ENCODE measurements around the gene ST13. TPM values are rescaled to one million over a fixed set of nuclear protein-coding genes. Genes with fewer than 3 reads are reported as not detected.
"Not testable (repeated sequence)": the region's sequence is repeated elsewhere in the genome, so short reads cannot be mapped to it uniquely, and the experiment has no call there.

Gene ST13
- total RNA-seq, 2 donors from 2014 or later, result 193 to 238 TPM

GRCh38 chr22:40799008-40799407, 57.4 kb downstream of the ST13 start:
- H3K36me3 ChIP-seq, result no peaks in the 10 kb centered on the region
- DNase-seq, result no peak

DNA sequence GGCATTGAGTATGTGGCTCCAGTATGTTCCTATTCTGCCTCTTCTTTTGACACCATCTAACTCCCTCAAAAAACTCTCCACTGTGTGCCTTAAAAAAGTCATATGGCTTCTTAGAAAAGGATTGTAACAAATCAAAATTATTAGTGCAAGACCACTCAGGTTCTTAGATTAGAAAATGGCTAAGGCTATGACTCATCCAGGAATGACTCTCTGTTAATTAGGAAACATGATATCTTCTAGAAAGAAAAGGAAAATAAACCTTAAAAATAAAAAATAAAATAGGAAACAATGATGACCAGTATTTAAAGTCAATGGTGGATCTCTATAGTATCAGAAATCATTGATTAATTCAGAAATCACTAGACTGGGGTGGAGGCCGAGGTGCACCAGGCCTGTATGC, 59.0 kb downstream of the ST13 start:
- no peak overlapping the region for H3K9ac ChIP-seq (ENCODE audit: low read depth in 2 of 2, low read length in 2 of 2)
- no peak overlapping the region for H3K4me3 ChIP-seq
- H3K36me3 ChIP-seq, result no peaks in the 10 kb centered on the region
- intact Hi-C loops (cut with DNase I), result no loop called here
- no peak for TF ChIP-seq CTCF (IDR thresholded peaks at IDR 0.05)
- no peaks in the 10 kb centered on the region for H3K9me3 ChIP-seq
- no peak overlapping the region for H3K27ac ChIP-seq
- no peaks in the 10 kb centered on the region for H3K4me1 ChIP-seq
- no peak for DNase-seq
- no peaks in the 10 kb centered on the region for H3K27me3 ChIP-seq

More at GRCh38 chr22:40799008-40799407, 57.4 kb downstream of the ST13 start:
- TF ChIP-seq CTCF (IDR thresholded peaks at IDR 0.05), result no peak
- Histone ChIP-seq H3K27ac (no peak overlapping the region), H3K9me3 (no peaks in the 10 kb centered on the region), H3K4me3 (no peak overlapping the region), H3K4me1 (no peaks in the 10 kb centered on the region), H3K9ac (ENCODE audit: low read depth in 2 of 2, low read length in 2 of 2) (no peak overlapping the region), H3K27me3 (no peaks in the 10 kb centered on the region)
- intact Hi-C loops (cut with DNase I), result no loop called here

DNA sequence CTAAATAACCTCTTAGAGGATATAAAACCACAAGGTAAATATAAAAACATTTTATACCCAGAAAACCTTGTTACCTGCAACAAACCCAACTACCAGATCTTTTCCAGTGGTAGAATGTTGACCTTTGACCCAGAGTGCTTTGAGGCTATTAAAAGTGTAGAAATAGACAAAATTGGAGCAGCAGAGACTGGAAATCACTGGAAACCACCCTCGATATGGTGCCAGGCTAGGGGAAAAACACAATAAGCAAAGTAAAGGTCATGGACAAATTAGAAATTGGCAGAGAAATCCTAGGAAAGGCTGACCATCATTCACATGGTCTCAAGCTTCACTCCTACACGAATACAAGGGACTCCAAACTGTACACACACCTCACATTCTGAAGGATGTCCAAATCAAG, 64.0 kb downstream of the ST13 start:
- no peak overlapping the region for H3K27ac ChIP-seq
- intact Hi-C loops (cut with DNase I), result no loop called here
- no peaks in the 10 kb centered on the region for H3K36me3 ChIP-seq
- H3K9ac ChIP-seq (ENCODE audit: low read depth in 2 of 2, low read length in 2 of 2), result no peak overlapping the region
- TF ChIP-seq CTCF (IDR thresholded peaks at IDR 0.05), result no peak
- H3K9me3 ChIP-seq, result no peaks in the 10 kb centered on the region
- no peak for DNase-seq
- H3K4me3 ChIP-seq, result no peak overlapping the region
- no peaks in the 10 kb centered on the region for H3K27me3 ChIP-seq
- H3K4me1 ChIP-seq, result no peaks in the 10 kb centered on the region

DNA sequence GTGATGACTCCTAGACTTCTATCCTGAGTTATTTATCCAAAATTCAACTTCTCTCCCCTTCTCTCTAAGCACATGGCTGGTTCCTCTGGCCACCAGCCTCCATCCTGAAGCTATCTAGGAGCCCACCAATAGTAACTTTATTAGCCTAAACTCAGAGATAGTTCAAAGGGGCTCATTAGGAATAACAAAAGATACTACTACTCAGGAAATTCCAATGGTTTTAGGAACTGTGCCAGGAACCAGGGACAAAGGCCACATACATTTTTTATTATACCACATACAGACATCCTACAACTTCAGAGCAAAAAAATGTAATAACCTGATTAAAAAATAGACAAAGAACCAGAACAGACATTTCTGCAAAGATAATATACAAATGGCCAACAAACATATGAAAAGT, 65.2 kb downstream of the ST13 start:
- H3K9ac ChIP-seq (ENCODE audit: low read depth in 2 of 2, low read length in 2 of 2), result no peak overlapping the region

GRCh38 chr22:40789131-40789530, 67.3 kb downstream of the ST13 start:
- H3K27me3 ChIP-seq, result no peaks in the 10 kb centered on the region
- no peak for TF ChIP-seq CTCF (IDR thresholded peaks at IDR 0.05)
- no peaks in the 10 kb centered on the region for H3K36me3 ChIP-seq
- no peak overlapping the region for H3K9ac ChIP-seq (ENCODE audit: low read depth in 2 of 2, low read length in 2 of 2)
- DNase-seq, result no peak
- no peak overlapping the region for H3K27ac ChIP-seq
- no peaks in the 10 kb centered on the region for H3K9me3 ChIP-seq
- no peak overlapping the region for H3K4me3 ChIP-seq
- H3K4me1 ChIP-seq, result no peaks in the 10 kb centered on the region
- intact Hi-C loops (cut with DNase I), result no loop called here

More for the DNA sequence above, 65.2 kb downstream of the ST13 start:
- H3K36me3 ChIP-seq, result no peaks in the 10 kb centered on the region
- no peak for TF ChIP-seq CTCF (IDR thresholded peaks at IDR 0.05)
- no peak overlapping the region for H3K4me3 ChIP-seq
- H3K9me3 ChIP-seq, result no peaks in the 10 kb centered on the region
- H3K27ac ChIP-seq, result no peak overlapping the region
- intact Hi-C loops (cut with DNase I), result no loop called here
- no peaks in the 10 kb centered on the region for H3K27me3 ChIP-seq
- DNase-seq, result no peak
- H3K4me1 ChIP-seq, result no peaks in the 10 kb centered on the region

DNA sequence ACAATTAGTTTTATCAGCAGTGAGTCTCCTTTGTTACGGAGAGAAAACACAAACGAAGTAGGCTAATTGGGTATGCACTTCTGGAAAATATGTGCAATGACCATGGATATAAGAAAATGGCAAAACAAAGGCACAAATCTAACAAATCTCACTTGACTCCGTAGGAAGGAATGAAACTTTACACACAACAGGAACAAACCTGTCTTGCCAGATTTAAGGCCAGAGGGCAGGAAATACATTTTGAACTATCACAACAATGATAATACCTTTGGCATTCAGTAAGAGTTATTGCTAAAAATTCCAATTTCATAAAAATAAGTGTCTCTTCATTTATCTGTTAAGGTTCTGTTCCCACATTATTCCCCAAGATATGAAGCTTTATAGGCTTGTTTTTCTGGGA, 73.9 kb downstream of the ST13 start:
- Histone ChIP-seq H3K9ac (ENCODE audit: low read depth in 2 of 2, low read length in 2 of 2) (no peak overlapping the region), H3K4me3 (no peak overlapping the region), H3K27ac (no peak overlapping the region), H3K36me3 (no peaks in the 10 kb centered on the region), H3K27me3 (no peaks in the 10 kb centered on the region), H3K9me3 (no peaks in the 10 kb centered on the region), H3K4me1 (no peaks in the 10 kb centered on the region)
- no peak for TF ChIP-seq CTCF (IDR thresholded peaks at IDR 0.05)
- intact Hi-C loops (cut with DNase I), result no loop called here
- no peak for DNase-seq

DNA sequence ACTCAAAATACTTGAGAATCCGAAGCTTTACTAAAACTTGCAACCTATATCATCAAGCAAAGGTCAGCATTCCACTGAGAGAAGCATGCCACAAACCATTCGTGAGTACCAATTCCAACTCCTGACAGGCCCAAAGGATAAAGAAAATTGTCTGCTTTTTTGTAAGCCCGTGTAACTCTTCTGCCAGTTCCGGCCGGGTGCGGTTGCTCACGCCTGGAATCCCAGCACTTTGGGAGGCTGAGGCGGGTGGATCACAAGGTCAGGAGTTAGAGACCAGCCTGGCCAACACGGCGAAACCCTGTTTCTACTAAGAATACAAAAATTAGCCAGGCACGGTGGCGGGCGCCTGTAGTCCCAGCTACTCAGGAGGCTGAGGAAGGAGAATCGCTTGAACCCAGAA, 74.7 kb downstream of the ST13 start:
- H3K4me1 ChIP-seq; H3K9ac ChIP-seq (ENCODE audit: low read depth in 2 of 2, low read length in 2 of 2); DNase-seq; H3K27me3 ChIP-seq; H3K9me3 ChIP-seq; H3K36me3 ChIP-seq; intact Hi-C loops (cut with DNase I); H3K27ac ChIP-seq; H3K4me3 ChIP-seq: not testable (repeated sequence)

Measured in colonic mucosa (tissue), 4 donors.